KMS-11 (cell line): ENCODE measurements around the gene SEMA3A.

ENCODE experiments used
- H2AFZ ChIP-seq: fragments of 200-600 bp; sonication (generic); 2 replicates; pipeline ENCODE4 v1.6.1; 2016; ENCODE audit warnings: antibody characterized with exemption, mixed run types, low read depth
- H3K27ac ChIP-seq: fragments of 200-600 bp; sonication (generic); 2 replicates; pipeline ENCODE4 v1.6.1; 2016; ENCODE audit warnings: mild to moderate bottlenecking, mixed run types
- H3K27me3 ChIP-seq: fragments of 200-600 bp; sonication (generic); 2 replicates; pipeline ENCODE4 v1.6.1; 2017; ENCODE audit warnings: mild to moderate bottlenecking, low read depth, mixed run types, moderate library complexity; ENCODE audit not compliant: insufficient read depth
- H3K36me3 ChIP-seq: fragments of 200-600 bp; sonication (generic); 2 replicates; pipeline ENCODE4 v1.6.1; 2017; ENCODE audit warnings: mild to moderate bottlenecking, mixed run types; ENCODE audit not compliant: insufficient read depth
- H3K4me1 ChIP-seq: fragments of 200-600 bp; sonication (generic); 2 replicates; pipeline ENCODE4 v1.6.1; 2016; ENCODE audit warnings: mild to moderate bottlenecking, low read depth, mixed run types; ENCODE audit not compliant: poor library complexity, severe bottlenecking
- H3K4me2 ChIP-seq: fragments of 200-600 bp; sonication (generic); 2 replicates; pipeline ENCODE4 v1.7.0; 2016; ENCODE audit warnings: mild to moderate bottlenecking, mixed run types
- H3K4me3 ChIP-seq: fragments of 200-600 bp; sonication (generic); IDR thresholded peaks from 2 replicates; pipeline ENCODE4 v1.6.1; 2017; ENCODE audit warnings: low read depth, low read length, mixed read lengths; ENCODE audit not compliant: insufficient read depth
- H3K79me2 ChIP-seq: fragments of 200-600 bp; sonication (generic); 2 replicates; pipeline ENCODE4 v1.6.1; 2016; ENCODE audit warnings: low read depth, mixed run types; ENCODE audit not compliant: insufficient read depth
- H3K9ac ChIP-seq: fragments of 200-600 bp; sonication (generic); 2 replicates; pipeline ENCODE4 v1.6.1; 2016; ENCODE audit warnings: mild to moderate bottlenecking, mixed run types
- H4K20me1 ChIP-seq: fragments of 200-600 bp; sonication (generic); 2 replicates; pipeline ENCODE4 v1.6.1; 2016; ENCODE audit warnings: mild to moderate bottlenecking, mixed run types; ENCODE audit not compliant: insufficient read depth
- CTCF ChIP-seq: fragments of 200-600 bp; sonication (generic); conservative IDR thresholded peaks from 2 replicates; pipeline ENCODE4 v1.6.1; 2017; ENCODE audit warnings: low read depth, mild to moderate bottlenecking, antibody characterized with exemption, low read length, moderate library complexity, mixed read lengths

The SEMA3A gene

DNA sequence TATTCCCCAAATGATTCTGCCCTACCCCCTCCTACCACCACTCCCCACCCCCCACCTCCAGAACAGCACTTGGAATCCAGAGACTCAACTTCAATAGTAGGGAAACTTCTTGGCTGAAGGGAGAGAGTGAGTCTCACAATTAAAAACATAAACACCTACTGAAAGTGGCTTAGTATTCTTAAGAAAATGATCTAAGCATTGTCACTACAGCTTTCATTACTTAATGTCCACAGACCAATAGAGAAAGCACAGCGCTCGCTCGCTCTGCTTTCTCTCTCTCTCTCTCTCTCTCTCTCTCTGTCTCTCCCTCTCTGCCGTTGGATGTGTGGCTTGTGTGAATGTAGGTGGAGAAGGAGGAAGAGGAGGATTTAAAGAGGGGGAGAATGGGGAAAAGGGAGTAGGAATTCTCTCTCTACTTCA, 1.5 kb upstream of the SEMA3A start:
- Histone ChIP-seq H3K4me2 (no peak overlapping the region), H2AFZ (no peak overlapping the region), H3K4me3 (no peak overlapping the region), H4K20me1 (no peaks in the 10 kb centered on the region), H3K79me2 (no peaks in the 10 kb centered on the region), H3K9ac (no peak overlapping the region), H3K27me3 (no peaks in the 10 kb centered on the region), H3K27ac (no peak overlapping the region), H3K4me1 (no peaks in the 10 kb centered on the region), H3K36me3 (no peaks in the 10 kb centered on the region)
- no peak for TF ChIP-seq CTCF

GRCh38 chr7:84195295-84196060, 889 bp upstream of the SEMA3A start:
- Histone ChIP-seq H3K79me2 (no peaks in the 10 kb centered on the region), H3K4me3 (no peak overlapping the region), H3K4me2 (peak overlapping the region; percentile 52; the same call in 1 of the 2 replicates), H3K36me3 (no peaks in the 10 kb centered on the region), H3K9ac (peak overlapping the region; percentile 53; the same call in 1 of the 2 replicates), H3K27me3 (no peaks in the 10 kb centered on the region), H2AFZ (peak overlapping the region; percentile 53; the same call in 1 of the 2 replicates), H3K4me1 (no peaks in the 10 kb centered on the region), H4K20me1 (no peaks in the 10 kb centered on the region), H3K27ac (peak overlapping the region; percentile 37; the same call in 1 of the 2 replicates)
- no peak for TF ChIP-seq CTCF

DNA sequence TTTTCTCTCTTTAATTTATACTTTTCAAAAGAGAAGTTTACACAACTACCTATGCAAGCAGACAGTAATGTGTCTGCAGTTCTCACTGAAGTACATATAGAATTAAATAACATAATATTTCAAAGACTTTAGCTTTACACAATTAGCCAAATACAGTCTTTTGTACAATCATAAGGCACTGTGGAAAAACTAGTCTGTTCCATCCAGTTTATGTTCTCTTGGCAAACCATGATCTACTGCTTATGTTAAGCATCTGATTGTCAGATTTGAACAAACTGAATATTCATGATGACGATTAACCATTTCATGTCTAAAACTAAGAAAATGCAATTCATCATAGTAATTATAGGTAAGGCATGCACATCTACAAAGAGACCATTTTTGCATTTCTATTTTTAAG, 842 bp downstream of the SEMA3A start:
- Histone ChIP-seq H3K4me1 (peaks cover 4% of the 10 kb centered on the region), H4K20me1 (no peaks in the 10 kb centered on the region), H3K79me2 (no peaks in the 10 kb centered on the region), H3K27me3 (no peaks in the 10 kb centered on the region), H2AFZ (no peak overlapping the region), H3K36me3 (no peaks in the 10 kb centered on the region), H3K4me2 (0 out of 2 replicates have a peak overlapping the region, but pooled peaks have one; percentile 52), H3K9ac (no peak overlapping the region), H3K27ac (no peak overlapping the region), H3K4me3 (no peak overlapping the region)
- TF ChIP-seq CTCF, result no peak

GRCh38 chr7:84191842-84192241, 2.7 kb downstream of the SEMA3A start:
- Histone ChIP-seq H3K27ac (no peak overlapping the region), H3K4me1 (peaks cover 23% of the 10 kb centered on the region), H3K36me3 (no peaks in the 10 kb centered on the region), H3K4me2 (no peak overlapping the region), H3K9ac (no peak overlapping the region), H3K4me3 (no peak overlapping the region), H4K20me1 (no peaks in the 10 kb centered on the region), H2AFZ (no peak overlapping the region), H3K79me2 (no peaks in the 10 kb centered on the region), H3K27me3 (no peaks in the 10 kb centered on the region)
- no peak for TF ChIP-seq CTCF
